RPMI7951 (cell line): ENCODE measurements around the gene MRPL55. TPM values are rescaled to one million over a fixed set of nuclear protein-coding genes. Genes with fewer than 3 reads are reported as not detected.
A peak's percentile ranks its signal among the peaks of the same experiment; 100 is the strongest.
"Not testable (repeated sequence)": the region's sequence is repeated elsewhere in the genome, so short reads cannot be mapped to it uniquely, and the experiment has no call there.

Source experiments
- DNase-seq: peaks from one replicate; pipeline ENCODE4 v3.0.0-alpha.2; 2012; ENCODE audit warnings: low read depth
- total RNA-seq: library from RNA; depleted of rRNA; stranded (reverse); fragments of >200 nt; shearing (Covaris generic); gene quantifications from 2 replicates; pipeline ENCODE4 v1.2.3, GENCODE V29; 2014

MRPL55 gene
- total RNA-seq, 1 experiment from 2014 or later, result 63.2 TPM

DNA sequence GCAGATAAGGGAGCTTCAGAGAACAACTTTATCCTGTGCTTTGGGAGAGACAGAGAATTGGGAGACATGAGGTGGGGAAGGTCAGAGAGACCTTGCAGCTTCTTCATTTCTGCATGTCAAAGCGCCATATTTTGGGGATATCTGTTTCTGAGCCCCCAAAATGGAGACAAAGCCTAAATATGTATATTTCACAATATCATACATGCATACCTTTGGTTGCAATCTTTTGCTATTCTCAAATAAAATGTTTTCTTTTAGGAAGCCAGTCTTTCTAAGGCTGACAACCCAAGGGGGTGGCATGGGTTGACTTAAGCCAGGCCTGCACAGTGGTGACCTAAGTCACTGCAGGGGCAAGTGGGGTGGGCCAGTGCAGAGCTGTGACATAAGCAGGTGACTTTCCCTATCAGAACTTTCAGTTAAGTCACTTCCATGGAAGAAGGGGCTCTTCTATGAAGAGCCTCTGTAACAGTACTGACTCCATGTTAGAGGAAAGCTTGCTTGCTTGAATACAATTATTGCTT, 13.9 kb upstream of the MRPL55 start:
- no peak for DNase-seq

DNA sequence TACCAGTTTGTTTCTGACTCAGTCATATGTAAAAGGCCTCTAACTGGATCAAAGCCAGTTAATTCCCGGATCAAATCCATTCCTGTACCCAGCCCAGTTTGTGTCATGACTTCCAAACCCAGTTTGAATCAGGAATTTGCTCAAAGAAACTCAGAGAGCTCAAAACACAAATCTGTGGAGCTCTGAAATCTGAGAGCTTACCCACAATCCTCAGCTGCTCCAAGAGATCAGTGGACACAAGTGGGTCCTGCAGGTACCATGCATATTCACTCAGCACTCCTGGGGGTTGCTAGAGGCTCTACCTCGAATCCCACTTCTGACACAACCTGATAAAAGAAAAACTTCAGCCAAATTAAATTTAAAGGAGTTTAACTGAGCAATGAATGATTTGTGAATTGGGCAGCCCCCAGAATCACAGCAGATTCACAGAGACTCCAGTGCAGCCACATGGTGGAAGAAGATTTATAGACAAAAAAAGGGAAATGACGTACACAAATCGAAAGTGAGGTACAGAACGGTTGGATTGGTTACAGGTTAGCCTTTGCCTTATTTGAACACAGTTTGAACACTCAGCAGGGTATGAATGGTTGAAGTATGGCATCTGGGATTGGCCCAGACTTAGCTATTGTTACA, 11.9 kb upstream of the MRPL55 start:
- DNase-seq, result no peak

- DNase-seq, result no peak
Observed at GRCh38 chr1:228120351-228120750, 11.3 kb upstream of the MRPL55 start.

DNA sequence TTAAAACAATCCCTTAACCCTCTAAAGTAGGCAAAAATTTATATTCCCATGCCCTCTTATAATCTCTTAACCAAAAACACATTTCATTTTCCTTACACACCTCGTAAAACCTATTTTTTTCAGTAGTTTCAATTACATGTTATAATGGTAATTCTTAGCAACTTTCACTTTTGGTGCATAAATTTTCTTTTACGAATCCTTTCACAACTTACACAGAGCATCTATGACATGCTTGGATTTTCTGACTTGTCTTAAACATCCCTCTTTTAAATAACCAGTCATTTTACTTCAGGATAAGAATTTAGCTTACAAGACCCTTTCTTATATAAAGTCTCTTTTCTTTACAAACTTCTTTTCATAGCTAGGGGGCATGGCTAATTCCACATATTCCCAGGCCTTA, 8.9 kb upstream of the MRPL55 start:
- DNase-seq, result no peak

GRCh38 chr1:228117335-228117734, 8.2 kb upstream of the MRPL55 start:
- DNase-seq, result no peak

GRCh38 chr1:228114827-228115226, 5.7 kb upstream of the MRPL55 start:
- no peak for DNase-seq

GRCh38 chr1:228112617-228113016, 3.5 kb upstream of the MRPL55 start:
- DNase-seq, result no peak

- no peak for DNase-seq
Observed at GRCh38 chr1:228112167-228112566, 3.1 kb upstream of the MRPL55 start.

- not testable (repeated sequence) for DNase-seq
Observed at GRCh38 chr1:228111315-228111714, 2.2 kb upstream of the MRPL55 start.

- no peak for DNase-seq
Observed at GRCh38 chr1:228110556-228110955, 1.5 kb upstream of the MRPL55 start.

DNA sequence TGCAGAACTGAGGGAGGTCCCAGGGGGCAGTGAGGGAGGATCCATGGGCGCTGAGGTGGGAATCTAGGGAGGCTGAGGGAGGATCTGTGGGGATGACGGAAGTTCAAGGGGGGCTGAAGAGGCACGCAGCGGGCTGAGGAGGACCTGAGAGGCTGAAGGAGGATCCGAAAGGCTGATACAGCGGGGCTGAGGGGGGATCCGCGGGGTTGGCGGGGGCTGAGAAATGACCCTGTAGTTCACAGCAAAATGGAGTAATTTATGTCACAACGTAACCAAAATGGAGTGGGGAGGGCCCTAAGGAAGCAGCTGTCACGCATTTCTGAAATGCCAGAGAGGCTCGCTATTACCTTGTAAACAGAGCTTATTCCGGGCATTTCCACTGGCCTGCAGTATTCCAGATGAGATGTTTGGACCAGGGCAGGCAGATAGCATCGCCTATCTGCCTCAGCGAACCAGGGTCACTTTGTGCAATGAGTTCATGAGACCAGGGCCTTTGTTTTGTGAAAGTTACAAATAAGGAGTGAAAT, 926 bp upstream of the MRPL55 start:
- DNase-seq, result peak; percentile 29

GRCh38 chr1:228108742-228109072, 392 bp downstream of the MRPL55 start:
- no peak for DNase-seq

DNA sequence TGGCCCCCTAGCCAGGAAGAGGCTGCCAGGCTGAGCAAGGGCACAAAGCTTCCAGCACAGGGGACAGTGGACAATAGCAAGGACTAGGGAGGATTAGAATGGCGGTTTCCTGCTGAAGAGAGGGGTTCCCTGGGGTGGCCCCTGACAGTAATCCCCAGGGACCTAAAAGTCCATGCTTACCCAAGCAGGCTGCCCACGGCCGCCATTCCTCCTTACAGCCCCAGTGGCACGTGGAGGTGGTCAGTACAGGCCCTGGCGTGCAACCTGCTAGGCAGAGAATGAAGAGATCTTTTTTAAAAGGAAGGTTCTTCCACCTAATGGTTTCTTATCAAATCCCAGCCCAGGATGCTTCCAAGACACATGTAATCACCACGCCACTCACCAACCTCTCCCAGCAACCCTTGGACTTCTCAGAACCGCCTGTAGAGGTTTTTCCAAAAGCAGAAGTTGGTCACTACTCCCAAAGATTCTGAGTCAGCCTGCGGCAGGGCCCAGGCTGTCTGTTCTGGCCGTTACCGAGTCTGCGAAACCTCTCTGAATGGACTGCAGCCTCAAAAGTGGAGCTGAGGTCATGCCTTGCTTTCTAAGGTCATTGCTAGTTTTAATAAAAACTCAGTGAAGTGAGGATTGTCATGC, 926 bp downstream of the MRPL55 start:
- no peak for DNase-seq

GRCh38 chr1:228107636-228108035, 1.5 kb downstream of the MRPL55 start:
- DNase-seq, result no peak

DNA sequence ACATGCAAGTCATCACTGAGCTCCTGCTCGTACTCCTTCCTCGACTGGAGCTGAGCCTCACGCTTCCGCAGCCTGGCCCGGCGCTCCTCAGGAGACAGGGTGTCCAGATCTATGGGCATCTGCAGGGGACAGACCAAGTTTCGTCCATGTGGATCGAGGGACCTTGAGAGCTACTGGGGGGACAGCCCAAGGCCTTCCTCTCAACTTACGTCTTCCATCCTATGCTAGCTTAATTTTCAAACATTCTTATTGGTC, 2.4 kb downstream of the MRPL55 start:
- no peak for DNase-seq

GRCh38 chr1:228105996-228106799, 2.9 kb downstream of the MRPL55 start:
- DNase-seq, result no peak

GRCh38 chr1:228105270-228105995, 3.7 kb downstream of the MRPL55 start:
- DNase-seq, result no peak

- no peak for DNase-seq
Observed at GRCh38 chr1:228104526-228105269, 4.4 kb downstream of the MRPL55 start.

- peak; percentile 86 for DNase-seq
Observed at GRCh38 chr1:228102791-228103620, 6.1 kb downstream of the MRPL55 start, which contains the start of gene C1orf35. Gene C1orf35, minus strand, starts transcription at chr1:228103325. Its CDS starts 98 bp downstream, at chr1:228103227.

GRCh38 chr1:228101994-228102790, 6.9 kb downstream of the MRPL55 start:
- DNase-seq, result peak; percentile 35
